ENCODE data around the gene EPG5.

EPG5 gene

GRCh38 chr18:46008531-46008930 lies 41.4 kb upstream of the EPG5 start:
- H3K27ac ChIP-seq: no peak overlapping the region
- no peak for TF ChIP-seq CTCF (IDR thresholded peaks at IDR 0.05)
- TF ChIP-seq ZFX (IDR thresholded peaks at IDR 0.05; ENCODE audit: borderline replicate concordance): no peak

GRCh38 chr18:46007165-46007564 lies 40.0 kb upstream of the EPG5 start:
- no peak for TF ChIP-seq ZFX (IDR thresholded peaks at IDR 0.05; ENCODE audit: borderline replicate concordance)
- TF ChIP-seq CTCF (IDR thresholded peaks at IDR 0.05): no peak
- H3K27ac ChIP-seq: no peak overlapping the region

GRCh38 chr18:46002934-46003333 lies 35.8 kb upstream of the EPG5 start:
- TF ChIP-seq ZFX (IDR thresholded peaks at IDR 0.05; ENCODE audit: borderline replicate concordance) (no peak), CTCF (IDR thresholded peaks at IDR 0.05) (no peak)

GRCh38 chr18:46001892-46002291 lies 34.8 kb upstream of the EPG5 start:
- TF ChIP-seq ZFX (IDR thresholded peaks at IDR 0.05; ENCODE audit: borderline replicate concordance) (no peak), CTCF (IDR thresholded peaks at IDR 0.05) (no peak)
- no peak overlapping the region for H3K27ac ChIP-seq

More at GRCh38 chr18:46002934-46003333, 35.8 kb upstream of the EPG5 start:
- no peak overlapping the region for H3K27ac ChIP-seq

DNA sequence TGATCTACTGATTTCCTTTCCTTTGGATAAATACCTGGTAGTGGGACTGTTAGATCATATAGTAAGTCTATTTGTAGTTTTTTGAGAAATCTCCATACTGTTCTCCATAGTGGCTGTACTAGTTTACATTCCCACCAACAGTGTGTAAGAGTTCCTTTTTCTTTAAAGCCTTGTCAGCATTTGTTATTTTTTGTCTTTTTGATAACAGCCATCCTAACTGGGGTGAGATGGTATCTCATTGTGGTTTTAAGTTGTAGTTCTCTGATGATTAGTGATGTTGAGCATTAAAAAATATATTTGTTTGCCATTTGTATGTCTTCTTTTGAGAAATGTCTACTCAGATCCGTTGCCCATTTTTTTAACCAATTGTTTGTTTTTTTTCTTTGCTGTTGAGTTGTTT lies 33.9 kb upstream of the EPG5 start:
- no peak overlapping the region for H3K27ac ChIP-seq
- TF ChIP-seq CTCF (IDR thresholded peaks at IDR 0.05) (no peak), ZFX (IDR thresholded peaks at IDR 0.05; ENCODE audit: borderline replicate concordance) (no peak)

- H3K27ac ChIP-seq: no peak overlapping the region
- TF ChIP-seq ZFX (IDR thresholded peaks at IDR 0.05; ENCODE audit: borderline replicate concordance): no peak
- TF ChIP-seq CTCF (IDR thresholded peaks at IDR 0.05): no peak
Measured at GRCh38 chr18:45999536-45999935, 32.4 kb upstream of the EPG5 start.

DNA sequence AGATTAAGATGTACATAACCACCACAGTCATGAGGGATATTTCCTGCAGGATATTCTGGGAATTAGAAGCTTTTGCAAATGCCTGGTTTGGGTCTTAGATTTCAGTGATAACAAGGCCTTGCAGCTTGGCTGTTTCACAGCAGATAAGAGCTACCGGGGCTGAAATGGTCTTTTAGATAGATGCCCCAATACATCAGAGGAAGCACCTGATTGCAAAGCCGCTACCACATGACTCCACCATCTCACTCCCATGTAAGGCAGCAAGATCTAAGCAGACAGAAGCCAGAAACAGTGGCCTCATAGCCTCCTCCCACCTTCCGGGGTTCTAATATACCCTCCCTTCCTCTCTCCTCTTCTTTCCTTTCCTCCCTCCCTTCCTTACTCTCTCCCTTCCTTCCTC lies 31.1 kb upstream of the EPG5 start:
- no peak overlapping the region for H3K27ac ChIP-seq
- TF ChIP-seq ZFX (IDR thresholded peaks at IDR 0.05; ENCODE audit: borderline replicate concordance) (no peak), CTCF (IDR thresholded peaks at IDR 0.05) (no peak)
